B cell (primary cell): Measurements from ENCODE around the gene RCAN3. TPM values are rescaled to one million over a fixed set of nuclear protein-coding genes. Genes with fewer than 3 reads are reported as not detected.
A peak's percentile ranks its signal among the peaks of the same experiment; 100 is the strongest.

Source experiments
- ATAC-seq: fragments of 200-7000 bp; cut with Tn5 transposase; one replicate; pipeline ENCODE4 v1.10.0; 2021; ENCODE audit warnings: low read depth, mild to moderate bottlenecking, moderate number of reproducible peaks, moderate library complexity
- CTCF ChIA-PET: fragments of 350-600 bp; sonication (Branson Sonifier 250); formaldehyde crosslinking; loops from one replicate; lab custom pipeline; 2021; ENCODE audit warnings: antibody characterized with exemption, inconsistent platforms; lab: Charles Lee
- POLR2A ChIA-PET: fragments of 350-600 bp; sonication (Branson Sonifier 250); formaldehyde crosslinking; loops from one replicate; lab custom pipeline; 2021; ENCODE audit warnings: antibody characterized with exemption; lab: Charles Lee
- DNase-seq: peaks from one replicate; pipeline ENCODE4 v3.0.0; 2013
- H2AFZ ChIP-seq: 2 replicates; pipeline ENCODE4 v1.6.1; 2012; ENCODE audit warnings: mild to moderate bottlenecking, low read depth, low read length; ENCODE audit not compliant: insufficient read depth, poor library complexity, severe bottlenecking
- H3K27ac ChIP-seq, 2 donors: 1 replicate in 1 of 2; 2 replicates in 1 of 2; pipeline ENCODE4 v1.5.1; 2012 to 2013; ENCODE audit warnings: low read length in 2 of 2, mild to moderate bottlenecking in 2 of 2, moderate library complexity in 1 of 2
- H3K27me3 ChIP-seq, 4 experiments: fragments of 200-600 bp in 1 of 4; sonication (generic) in 1 of 4; replicated peaks in 1 of 4; 1 replicate in 2 of 4; 2 replicates in 2 of 4; pipeline versions ENCODE4 v1.6.1 to v1.7.0; 2013 to 2016; ENCODE audit warnings: low read length in 3 of 4, mild to moderate bottlenecking in 2 of 4, mixed read lengths in 1 of 4, moderate library complexity in 1 of 4; ENCODE audit not compliant: insufficient read depth in 4 of 4, control insufficient read depth in 3 of 4; ENCODE audit errors: control extremely low read depth in 1 of 4
- H3K36me3 ChIP-seq, 2 experiments: replicated peaks in 1 of 2; 1 replicate in 1 of 2; 2 replicates in 1 of 2; pipeline versions ENCODE4 v1.6.1 to v1.7.1; 2013; ENCODE audit warnings: low read length in 1 of 2; ENCODE audit not compliant: insufficient read depth in 2 of 2, control insufficient read depth in 1 of 2; ENCODE audit errors: control extremely low read depth in 1 of 2, extremely low read depth in 1 of 2
- H3K4me1 ChIP-seq, 2 donors: fragments of 200-600 bp in 1 of 2; sonication (generic) in 1 of 2; 1 replicate in 1 of 2; 2 replicates in 1 of 2; pipeline versions ENCODE4 v1.5.1 to v1.6.1; 2013 to 2017; ENCODE audit warnings: low read length in 2 of 2; ENCODE audit not compliant: control insufficient read depth in 2 of 2, insufficient read depth in 2 of 2
- H3K4me2 ChIP-seq: replicated peaks from 2 replicates; pipeline ENCODE3; 2012; ENCODE audit warnings: mild to moderate bottlenecking, low read depth, low read length; ENCODE audit not compliant: poor library complexity, severe bottlenecking
- H3K4me3 ChIP-seq, 5 experiments: fragments of 200-600 bp in 1 of 5; sonication (generic) in 1 of 5; 1 replicate in 3 of 5; 2 replicates in 2 of 5; pipeline versions ENCODE4 v1.5.1 to v1.7.0; 2011 to 2016; ENCODE audit warnings: low read length in 4 of 5, mild to moderate bottlenecking in 4 of 5, low read depth in 2 of 5, control low read depth in 1 of 5, moderate library complexity in 1 of 5; ENCODE audit not compliant: insufficient read depth in 1 of 5; ENCODE audit errors: control extremely low read depth in 1 of 5, extremely low read depth in 1 of 5
- H3K79me2 ChIP-seq: fragments of 200-600 bp; sonication (generic); one replicate; pipeline ENCODE4 v1.6.0; 2016; ENCODE audit warnings: low read length; ENCODE audit not compliant: control insufficient read depth, insufficient read depth
- H3K9ac ChIP-seq: fragments of 200-600 bp; sonication (generic); 2 replicates; pipeline ENCODE4 v1.6.1; 2017; ENCODE audit warnings: mild to moderate bottlenecking, low read length, moderate library complexity
- H3K9me3 ChIP-seq, 3 donors: one replicate each; pipeline versions ENCODE4 v1.6.1 to v1.7.1; 2013; ENCODE audit warnings: low read length in 2 of 3; ENCODE audit not compliant: control insufficient read depth in 2 of 3, insufficient read depth in 1 of 3; ENCODE audit errors: control extremely low read depth in 1 of 3
- H4K20me1 ChIP-seq: 2 replicates; pipeline ENCODE4 v1.6.0; 2012; ENCODE audit warnings: mild to moderate bottlenecking, low read length; ENCODE audit not compliant: insufficient read depth, control insufficient read depth, poor library complexity, severe bottlenecking
- H3K27ac Mint-ChIP-seq: one replicate; pipeline ENCODE4 v1.8.0; 2021; ENCODE audit warnings: mixed read lengths
- H3K27me3 Mint-ChIP-seq: one replicate; pipeline ENCODE4 v1.8.0; 2021; ENCODE audit warnings: mixed read lengths
- H3K4me1 Mint-ChIP-seq: one replicate; pipeline ENCODE4 v1.8.0; 2021; ENCODE audit warnings: mixed read lengths
- H3K4me3 Mint-ChIP-seq: one replicate; pipeline ENCODE4 v1.8.0; 2021; ENCODE audit warnings: mixed read lengths
- H3K9me3 Mint-ChIP-seq: one replicate; pipeline ENCODE4 v1.8.0; 2022; ENCODE audit warnings: mixed read lengths; ENCODE audit not compliant: insufficient read depth
- EZH2 ChIP-seq: IDR thresholded peaks from 2 replicates; pipeline ENCODE4 v1.6.1; 2012; ENCODE audit warnings: borderline replicate concordance, low read depth, mild to moderate bottlenecking, moderate library complexity, low read length; ENCODE audit not compliant: insufficient read depth, poor library complexity, severe bottlenecking
- WGBS: methylation state at CpG from one replicate; pipeline ENCODE4 v1.1.5; 2013; ENCODE audit warnings: missing lambda C conversion rate; ENCODE audit not compliant: insufficient coverage; 5-methylcytosine and 5-hydroxymethylcytosine counted together
- intact Hi-C: fragments of 100-400 bp; cut with micrococcal nuclease; formaldehyde crosslinking; loops from one replicate; pipeline ENCODE4 v1.10.0; 2022
- polyA plus RNA-seq: library from polyadenylated mRNA; depleted of rRNA; stranded (reverse); fragments of >200 nt; gene quantifications from 2 replicates; pipeline ENCODE4 v1.2.3, GENCODE V29; 2012
- total RNA-seq, 2 donors: library from RNA; stranded (reverse); fragments of 120-200 nt in 1 of 2; gene quantifications; 1 replicate in 1 of 2; 2 replicates in 1 of 2; pipeline versions ENCODE4 v1.2.3 to v1.2.4, GENCODE V29; 2013 to 2022
- TF ChIP-seq, protein P1 (sequence below): fragments of 200-600 bp; IDR thresholded peaks from one replicate; pipeline ENCODE4 v1.8.0; 2022; ENCODE audit warnings: antibody characterized with exemption, mild to moderate bottlenecking

Gene RCAN3
- total and polyA plus RNA-seq, 2 donors (not counting 1 experiment from before 2014, with no cell fraction given), result 19.3 to 37.3 TPM

DNA sequence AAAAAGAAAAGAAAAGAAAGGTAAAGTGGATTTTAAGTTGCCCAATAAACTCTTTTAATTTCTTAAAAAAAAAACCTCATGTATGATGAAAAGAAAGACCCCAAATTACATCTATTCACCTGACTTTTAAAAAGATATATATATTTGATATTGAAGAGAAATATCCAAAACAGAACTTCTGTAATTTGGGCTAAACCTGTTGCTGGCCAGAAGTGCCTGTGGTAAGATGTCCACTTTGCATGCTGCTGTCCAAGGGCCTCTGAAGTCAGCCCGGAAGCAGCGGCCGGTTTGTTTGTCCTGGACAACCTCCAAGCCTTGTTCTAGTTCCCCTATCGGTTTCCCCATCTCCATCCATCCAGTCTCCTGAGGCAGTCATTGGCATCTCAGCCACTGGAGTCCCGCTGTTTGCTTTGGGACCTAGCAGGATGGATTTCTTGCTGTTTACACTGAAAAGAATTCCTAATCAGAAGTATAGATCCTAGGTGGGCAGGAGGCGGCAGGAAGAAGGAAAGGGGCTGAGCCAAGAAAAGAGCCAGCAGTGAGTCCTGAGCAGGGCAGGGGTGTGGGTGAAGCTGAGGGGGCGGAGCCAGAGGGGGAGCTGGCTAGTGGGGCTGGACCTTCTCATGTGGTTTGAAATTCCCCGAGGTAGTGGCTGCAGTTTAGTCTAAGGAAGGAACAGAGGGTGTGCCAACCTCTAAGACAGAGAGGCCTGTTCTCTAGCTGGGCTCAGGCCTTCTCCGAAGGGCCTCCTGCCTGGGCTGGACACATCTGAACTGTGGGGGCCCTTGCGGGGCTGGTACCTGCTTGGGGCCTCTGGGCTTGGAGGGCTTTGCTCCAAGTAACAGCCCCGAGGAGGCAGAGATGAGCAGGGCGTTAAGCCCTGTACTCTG is 56.5 kb downstream of the RCAN3 start:
- Mint-ChIP-seq H3K4me3 (no peak overlapping the region), H3K27ac (peak overlapping the region; percentile 10), H3K4me1 (peaks cover 14% of the 10 kb centered on the region), H3K9me3 (no peaks in the 10 kb centered on the region), H3K27me3 (peaks cover 21% of the 10 kb centered on the region)
- Histone ChIP-seq H3K4me1 (peaks cover 11 to 12% of the 10 kb centered on the region in 2 donors), H3K4me2 (no peak overlapping the region), H3K27me3 (peaks cover 0 to 34% (median 9%) of the 10 kb centered on the region in 4 experiments), H3K36me3 (no peaks in the 10 kb centered on the region), H2AFZ (no peak overlapping the region), H3K4me3 (no peak overlapping the region), H3K27ac (no peak overlapping the region), H3K79me2 (no peaks in the 10 kb centered on the region), H3K9me3 (peaks cover 0 to 5% (median 0%) of the 10 kb centered on the region in 3 donors), H3K9ac (no peak overlapping the region), H4K20me1 (no peaks in the 10 kb centered on the region)
- 69% methylated on average over 10 of the region's 12 CpGs for WGBS
- POLR2A ChIA-PET, result interaction anchor here (0.6 kb wide), 1 partner anchor 27 kb away, joined by 6 read pairs; no protein-coding TSS in a partner anchor
- CTCF ChIA-PET, result no interaction called here
- DNase-seq (no peak), ATAC-seq (no peak)
- TF ChIP-seq EZH2, result no peak
- TF ChIP-seq, protein P1, sequence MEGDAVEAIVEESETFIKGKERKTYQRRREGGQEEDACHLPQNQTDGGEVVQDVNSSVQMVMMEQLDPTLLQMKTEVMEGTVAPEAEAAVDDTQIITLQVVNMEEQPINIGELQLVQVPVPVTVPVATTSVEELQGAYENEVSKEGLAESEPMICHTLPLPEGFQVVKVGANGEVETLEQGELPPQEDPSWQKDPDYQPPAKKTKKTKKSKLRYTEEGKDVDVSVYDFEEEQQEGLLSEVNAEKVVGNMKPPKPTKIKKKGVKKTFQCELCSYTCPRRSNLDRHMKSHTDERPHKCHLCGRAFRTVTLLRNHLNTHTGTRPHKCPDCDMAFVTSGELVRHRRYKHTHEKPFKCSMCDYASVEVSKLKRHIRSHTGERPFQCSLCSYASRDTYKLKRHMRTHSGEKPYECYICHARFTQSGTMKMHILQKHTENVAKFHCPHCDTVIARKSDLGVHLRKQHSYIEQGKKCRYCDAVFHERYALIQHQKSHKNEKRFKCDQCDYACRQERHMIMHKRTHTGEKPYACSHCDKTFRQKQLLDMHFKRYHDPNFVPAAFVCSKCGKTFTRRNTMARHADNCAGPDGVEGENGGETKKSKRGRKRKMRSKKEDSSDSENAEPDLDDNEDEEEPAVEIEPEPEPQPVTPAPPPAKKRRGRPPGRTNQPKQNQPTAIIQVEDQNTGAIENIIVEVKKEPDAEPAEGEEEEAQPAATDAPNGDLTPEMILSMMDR, result no peak
- intact Hi-C loops, result no loop called here

DNA sequence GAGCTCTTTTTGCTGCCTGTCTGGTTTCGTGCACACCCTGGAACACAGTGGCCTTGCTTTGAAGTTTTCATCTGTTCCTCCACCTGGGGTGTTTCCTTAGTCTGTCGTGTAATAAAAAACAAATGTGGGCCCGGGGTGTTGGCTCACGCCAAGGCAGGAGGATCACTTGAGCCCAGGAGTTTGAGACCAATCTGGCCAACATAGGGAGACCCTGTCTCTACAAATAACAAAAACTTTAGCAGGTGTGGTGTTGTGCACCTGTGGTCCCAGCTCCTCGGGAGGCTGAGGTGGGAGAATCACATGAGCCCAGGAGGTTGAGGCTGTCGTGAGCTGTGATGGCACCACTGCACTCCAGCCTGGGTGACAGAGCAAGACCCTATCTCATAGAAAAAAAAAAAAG is 57.7 kb downstream of the RCAN3 start:
- Histone ChIP-seq H3K36me3 (no peaks in the 10 kb centered on the region), H3K4me2 (no peak overlapping the region), H3K27ac (no peak overlapping the region), H3K4me1 (peaks cover 10% of the 10 kb centered on the region in 2 donors), H3K27me3 (peaks cover 0 to 30% (median 9%) of the 10 kb centered on the region in 4 experiments), H3K4me3 (no peak overlapping the region), H3K9ac (no peak overlapping the region), H3K79me2 (no peaks in the 10 kb centered on the region), H2AFZ (no peak overlapping the region), H3K9me3 (peaks cover 0 to 5% (median 0%) of the 10 kb centered on the region in 3 donors), H4K20me1 (no peaks in the 10 kb centered on the region)
- Mint-ChIP-seq H3K4me1 (peaks cover 13% of the 10 kb centered on the region), H3K9me3 (no peaks in the 10 kb centered on the region), H3K4me3 (no peak overlapping the region), H3K27ac (no peak overlapping the region), H3K27me3 (peaks cover 20% of the 10 kb centered on the region)
- intact Hi-C loops, result no loop called here
- 90% methylated on average over 6 of the region's 6 CpGs for WGBS
- ChIA-PET CTCF (interaction anchor here (0.6 kb wide), 1 partner anchor 27 kb away, joined by 3 read pairs; no protein-coding TSS in a partner anchor), POLR2A (interaction anchor here (0.6 to 0.7 kb wide), 2 partner anchors 9 to 42 kb away, joined by 3 read pairs; no protein-coding TSS in a partner anchor)
- TF ChIP-seq, protein P1, result no peak
- TF ChIP-seq EZH2, result no peak
- no peak for DNase-seq
- no peak for ATAC-seq
